ENCODE results near the gene ACBD3.

ACBD3 gene

GRCh38 chr1:226109829-226110248 lies 76.7 kb downstream of the ACBD3 start:
- DNase-seq, result peak; percentile 71

DNA sequence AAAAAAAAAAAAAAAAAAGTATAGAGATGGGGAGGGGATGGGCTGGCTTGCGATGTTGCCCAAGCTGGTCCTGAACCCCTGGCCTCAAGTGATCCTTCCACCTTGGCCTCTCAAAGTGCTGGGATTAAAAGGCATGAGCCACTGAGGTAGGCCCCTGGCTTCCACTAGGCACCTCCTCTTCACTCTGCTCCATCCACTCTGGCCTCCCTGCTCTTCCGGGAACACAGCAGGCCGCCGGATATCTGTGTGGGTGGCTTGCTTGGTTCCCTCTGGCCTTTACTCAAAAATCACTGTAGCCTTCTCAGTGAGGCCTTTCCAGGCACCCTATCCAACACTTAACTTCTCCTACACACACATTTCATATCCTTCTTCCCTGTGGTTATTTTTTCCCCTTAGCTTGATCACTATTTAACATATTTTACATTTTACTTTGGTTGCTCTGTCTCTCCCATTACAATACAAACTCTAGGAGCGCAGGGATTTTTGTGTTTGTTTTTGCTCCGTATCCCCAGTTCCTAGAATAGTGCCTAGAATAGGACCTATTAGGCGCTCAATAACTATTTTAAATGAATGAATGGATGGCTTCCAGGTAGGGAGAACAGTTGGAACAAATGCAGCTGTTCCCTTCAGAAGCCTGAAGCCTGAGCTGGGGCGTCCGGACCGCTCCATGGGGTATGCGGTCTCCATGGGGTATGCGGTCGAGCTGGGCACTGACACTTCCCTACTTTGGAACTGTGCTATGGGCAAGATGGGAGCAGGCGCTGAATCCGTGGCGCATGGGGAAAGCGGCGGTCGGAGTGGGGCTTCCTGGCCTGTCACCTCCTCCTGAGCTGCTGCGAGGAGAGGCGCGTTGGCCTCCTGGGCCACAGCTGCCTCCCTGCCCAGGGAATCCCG lies 77.4 kb downstream of the ACBD3 start:
- DNase-seq, result no peak

- DNase-seq, result no peak
Measured at GRCh38 chr1:226107471-226108460, 78.8 kb downstream of the ACBD3 start.

DNA sequence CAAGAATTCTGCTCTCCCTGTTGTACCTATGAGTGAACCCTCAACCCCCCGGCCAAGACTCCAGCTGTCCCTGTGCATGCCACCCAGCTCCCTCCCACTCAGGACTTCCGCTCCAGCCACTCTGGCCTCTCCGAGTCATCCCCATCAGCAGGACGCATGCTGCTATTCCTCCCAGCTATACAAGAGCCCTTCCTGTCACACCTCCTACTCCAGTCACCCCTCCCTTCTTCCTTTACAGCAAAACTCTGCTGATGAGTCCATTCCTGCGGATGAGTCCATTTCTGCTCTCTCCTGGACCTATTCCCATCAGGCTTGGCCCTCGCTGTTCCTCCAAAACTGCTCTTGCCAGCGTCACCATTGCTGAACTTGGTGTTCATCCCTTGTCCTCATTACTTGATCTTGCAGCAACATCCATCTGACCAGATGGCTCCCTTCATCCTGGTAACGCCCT lies 81.8 kb downstream of the ACBD3 start:
- DNase-seq, result peak; percentile 23

- peak; percentile 66 for DNase-seq
Measured at GRCh38 chr1:226100436-226101391, 85.8 kb downstream of the ACBD3 start.

GRCh38 chr1:226098870-226099835 lies 87.4 kb downstream of the ACBD3 start:
- DNase-seq, result no peak

DNA sequence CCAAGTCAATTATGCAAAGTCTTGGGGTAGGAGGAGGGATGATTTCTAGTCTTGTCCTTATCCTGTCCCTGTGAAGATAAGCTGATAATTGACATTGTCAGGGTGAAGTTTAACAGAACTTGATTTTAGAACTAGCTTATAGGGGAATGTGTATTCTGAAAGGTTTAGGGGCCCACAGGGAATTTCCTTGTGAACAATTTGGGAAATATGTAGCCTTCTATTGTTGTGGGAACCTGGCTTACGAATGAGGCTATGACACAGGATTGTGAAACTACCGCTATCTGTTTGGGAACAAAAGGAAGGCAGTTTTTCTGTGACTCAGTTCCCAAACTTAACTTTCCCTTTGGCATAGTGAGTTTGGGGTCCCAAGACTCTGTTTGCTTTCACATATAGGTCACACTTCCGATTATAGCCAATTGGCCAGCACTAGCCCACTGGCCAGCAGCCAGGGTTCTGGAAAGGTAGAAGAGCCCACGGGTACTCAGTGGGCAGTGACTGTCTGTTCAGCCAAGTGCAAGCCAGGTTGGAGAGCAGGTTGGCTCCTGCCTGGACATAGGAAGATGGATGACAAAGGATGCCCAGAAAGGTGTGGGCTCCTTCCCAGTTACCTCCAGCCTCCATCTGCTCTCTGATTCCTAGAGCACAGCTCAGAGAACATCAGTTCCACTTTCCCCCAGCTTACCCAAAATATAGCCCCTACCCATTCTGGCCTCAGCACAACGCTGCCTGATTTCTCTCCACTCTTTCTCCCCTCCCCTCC lies 88.5 kb downstream of the ACBD3 start:
- peak; percentile 42 for DNase-seq

GRCh38 chr1:226095286-226095685 lies 91.3 kb downstream of the ACBD3 start:
- DNase-seq, result no peak

Data from HCEC 1CT (cell line).